Myocyte (in vitro differentiated cells): ENCODE results near the gene UBE2L3. TPM values are rescaled to one million over a fixed set of nuclear protein-coding genes. Genes with fewer than 3 reads are reported as not detected.
"Not testable (repeated sequence)": the region's sequence is repeated elsewhere in the genome, so short reads cannot be mapped to it uniquely, and the experiment has no call there.

ENCODE experiments used
- DNase-seq: peaks from one replicate; pipeline ENCODE4 v3.0.0-alpha.2; 2012; ENCODE audit warnings: low read depth
- total RNA-seq: library from RNA; depleted of rRNA; stranded (reverse); fragments of >200 nt; gene quantifications from 2 replicates; pipeline ENCODE4 v1.2.3, GENCODE V29; 2014

The UBE2L3 gene
- total RNA-seq, 1 donor from 2014 or later, result 70.4 TPM

GRCh38 chr22:21599053-21599893 lies 31.8 kb downstream of the UBE2L3 start:
- DNase-seq, result no peak

DNA sequence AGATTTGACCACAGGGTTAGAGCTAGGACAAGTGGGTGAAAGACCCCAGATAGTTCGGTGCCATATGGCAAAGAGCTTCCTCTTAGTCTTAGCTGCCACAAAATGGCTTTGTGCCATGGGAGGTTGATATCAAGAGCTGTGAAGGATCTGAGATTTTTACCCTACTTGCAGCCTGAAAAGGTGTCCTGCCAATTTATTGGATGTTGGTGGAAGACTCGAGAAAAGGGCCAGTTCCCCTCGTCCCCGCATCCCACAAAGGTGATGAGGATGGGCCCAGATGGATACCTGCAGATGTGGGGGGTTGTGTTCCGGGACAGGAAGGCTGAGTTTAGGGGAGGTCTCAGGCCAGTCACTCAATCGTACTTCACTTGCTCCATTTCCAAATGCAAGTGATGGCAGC lies 35.1 kb downstream of the UBE2L3 start:
- no peak for DNase-seq

- no peak for DNase-seq
These were observed 36.5 kb downstream of the UBE2L3 start for GRCh38 chr22:21603973-21604372.

DNA sequence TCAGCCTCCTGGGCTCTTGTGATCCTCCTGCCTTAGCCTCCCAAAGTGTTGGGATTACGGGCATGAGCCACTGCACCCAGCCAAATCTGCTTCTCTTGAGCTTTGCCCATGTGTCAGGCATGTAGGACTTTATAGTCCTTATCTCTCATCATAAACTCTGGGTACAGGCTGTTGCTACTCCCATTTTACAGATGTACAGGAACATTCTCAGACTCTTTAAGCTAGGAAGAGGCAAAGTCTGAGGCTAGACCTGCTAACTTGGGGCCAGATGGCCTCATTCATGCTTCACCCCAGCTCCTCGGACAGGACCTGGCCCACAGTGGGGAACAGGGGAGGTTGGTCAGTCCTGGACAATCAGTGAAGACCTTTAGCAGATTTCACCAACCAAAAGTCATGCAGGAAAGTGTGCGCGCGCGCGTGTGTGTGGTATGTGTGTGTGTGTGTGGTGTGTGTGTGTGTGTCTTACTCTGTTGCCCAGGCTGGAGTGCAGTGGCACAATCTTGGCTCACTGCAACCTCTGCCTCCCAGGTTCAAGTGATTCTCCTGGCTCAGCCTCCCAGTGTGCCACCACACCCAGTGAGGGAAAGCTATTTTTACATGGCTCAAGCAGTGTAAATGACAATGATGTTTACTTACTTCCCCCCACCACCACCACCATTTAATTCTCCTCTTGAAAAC lies 38.5 kb downstream of the UBE2L3 start:
- DNase-seq, result no peak

DNA sequence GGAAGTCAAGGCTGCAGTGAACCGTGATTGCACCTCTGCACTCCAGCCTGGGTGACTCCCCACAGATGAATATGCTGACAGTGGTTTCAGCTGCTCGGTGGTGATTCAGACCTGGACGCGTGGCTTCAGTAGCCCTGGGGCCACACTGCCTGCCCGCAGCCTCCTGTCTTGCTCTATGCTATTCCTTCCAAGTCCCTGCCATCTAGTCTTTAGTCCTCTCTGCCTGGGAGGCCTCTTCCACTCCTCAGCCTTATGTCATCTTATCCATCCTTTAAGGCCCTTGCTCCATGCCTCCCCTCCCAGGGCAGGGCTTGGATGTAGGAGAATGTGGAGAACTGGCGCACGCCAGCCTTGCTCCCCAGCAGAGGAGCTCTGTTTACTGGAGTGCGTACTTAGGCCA lies 39.3 kb downstream of the UBE2L3 start:
- peak; percentile 29 for DNase-seq

GRCh38 chr22:21609556-21610157 lies 42.1 kb downstream of the UBE2L3 start:
- not testable (repeated sequence) for DNase-seq

DNA sequence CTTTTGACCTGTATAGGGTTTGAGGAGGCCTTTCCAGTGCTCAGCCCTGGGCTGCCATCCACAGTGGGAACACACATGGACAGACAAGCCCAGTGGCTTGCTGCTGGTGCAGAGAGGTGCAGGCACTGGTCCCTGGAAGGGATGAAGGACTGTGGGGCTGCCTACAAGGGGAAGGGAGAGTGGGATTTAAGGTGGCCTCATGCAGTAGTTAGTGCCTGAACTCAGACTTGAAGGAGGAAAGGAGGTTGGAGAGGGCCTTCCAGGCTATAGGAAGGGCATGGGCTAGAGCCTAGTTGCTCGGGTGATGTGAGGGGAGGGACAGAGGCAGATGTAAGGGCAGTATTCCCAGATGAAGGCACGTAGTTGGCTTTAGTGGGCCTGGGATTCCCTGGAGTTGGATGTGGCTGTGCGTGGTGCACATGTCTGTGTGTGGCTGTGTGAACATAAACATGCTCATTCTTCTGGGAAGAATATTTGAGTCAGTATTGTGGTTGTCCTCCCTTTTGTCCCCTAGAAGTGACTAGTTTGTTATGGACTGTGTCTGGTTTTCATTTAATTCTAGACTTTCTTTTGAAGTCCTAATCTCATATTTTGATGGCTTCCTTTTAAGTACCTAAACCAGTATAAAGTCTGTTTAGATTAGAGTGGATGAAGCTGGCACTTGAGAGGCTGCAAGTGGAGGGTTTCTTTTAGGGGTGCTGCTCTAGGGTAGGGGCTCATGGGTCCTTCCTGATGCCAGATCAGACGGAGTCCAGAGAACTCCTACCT lies 43.9 kb downstream of the UBE2L3 start:
- no peak for DNase-seq

DNA sequence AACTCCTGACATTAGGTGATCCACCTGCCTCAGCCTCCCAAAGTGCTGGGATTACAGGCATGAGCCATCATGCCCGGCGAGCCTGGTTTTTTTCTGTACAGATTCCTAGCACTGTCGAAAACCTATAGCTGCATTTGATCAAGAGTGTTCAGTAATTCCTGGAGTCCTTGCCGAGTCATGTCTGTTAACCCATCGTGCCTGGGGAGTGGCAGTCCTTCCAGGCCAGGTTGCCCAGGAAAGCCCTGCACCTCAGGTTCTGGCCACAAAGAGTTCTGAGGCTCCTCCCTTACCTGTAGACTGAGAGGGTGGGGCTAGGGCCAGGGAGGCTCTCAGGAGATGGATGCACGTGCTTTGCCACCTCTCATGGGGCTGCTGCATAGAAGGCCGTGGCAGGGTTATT lies 45.3 kb downstream of the UBE2L3 start:
- no peak for DNase-seq

DNA sequence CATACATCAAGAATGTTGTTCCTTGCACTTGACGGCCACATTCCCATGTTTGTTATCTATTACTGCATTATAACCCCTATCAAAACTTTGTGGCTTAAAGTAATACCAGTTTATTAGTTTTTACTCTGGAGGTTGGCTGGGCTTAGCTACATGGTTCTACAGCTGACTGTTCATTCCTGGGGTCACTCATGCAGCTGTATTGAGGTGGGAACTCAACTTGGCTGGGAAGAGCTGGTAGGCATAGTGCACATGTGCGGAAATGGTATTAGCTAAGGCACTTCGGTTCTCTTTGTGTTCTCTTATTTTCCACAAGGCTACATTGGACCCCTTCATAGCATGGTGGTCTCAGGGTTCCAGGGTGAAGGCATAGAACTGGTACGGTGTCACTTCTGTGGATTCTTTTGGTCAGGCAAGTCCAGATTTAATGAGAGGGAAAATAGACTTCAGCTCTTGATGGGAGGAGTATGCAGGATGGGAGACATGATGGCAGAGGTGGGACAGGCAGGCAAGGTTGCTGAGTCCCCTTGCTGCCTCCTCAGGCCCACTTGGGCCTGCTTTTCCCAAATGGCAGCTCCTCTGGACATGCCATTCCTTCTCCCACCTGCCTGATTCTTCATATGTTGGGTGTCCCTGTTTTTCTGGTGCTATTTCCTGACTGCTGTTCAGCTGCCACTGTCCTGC lies 46.2 kb downstream of the UBE2L3 start:
- DNase-seq, result no peak

DNA sequence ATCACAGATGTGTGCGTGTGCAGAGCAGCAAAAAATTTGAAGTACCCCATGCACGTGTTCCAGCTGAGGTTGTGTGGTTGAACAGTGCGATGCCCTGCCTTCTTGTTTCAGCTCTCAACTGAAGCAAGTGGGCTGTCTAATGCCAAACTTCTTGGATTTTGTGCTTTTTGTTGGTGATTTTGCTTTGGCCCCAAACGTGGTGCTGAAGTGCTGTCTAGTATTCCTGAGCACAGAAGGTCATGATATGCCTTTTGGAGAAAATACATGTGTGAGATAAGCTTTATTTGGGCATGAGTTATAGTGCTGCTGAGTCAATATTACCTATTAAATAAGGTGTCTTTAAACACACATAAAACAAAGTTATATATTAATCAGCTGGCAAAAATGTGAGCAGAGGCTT lies 48.2 kb downstream of the UBE2L3 start:
- no peak for DNase-seq

DNA sequence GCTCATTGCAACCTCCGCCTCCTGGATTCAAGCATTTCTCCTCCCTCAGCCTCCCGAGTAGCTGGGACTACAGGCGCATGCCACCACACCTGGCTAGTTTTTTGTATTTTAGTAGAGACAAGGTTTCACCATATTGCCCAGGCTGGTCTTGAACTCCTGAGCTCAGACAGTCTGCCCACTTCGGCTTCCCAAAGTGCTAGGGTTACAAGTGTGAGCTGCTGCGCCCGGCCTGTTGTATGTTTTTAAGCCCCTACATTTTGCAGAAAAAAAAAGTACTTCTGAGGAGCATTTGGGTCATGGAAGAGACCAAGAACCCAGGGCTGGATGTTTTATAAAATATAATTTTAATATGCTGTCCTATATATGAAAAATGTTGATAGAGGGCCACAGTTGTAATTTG lies 49.8 kb downstream of the UBE2L3 start:
- not testable (repeated sequence) for DNase-seq

- no peak for DNase-seq
These were observed 53.5 kb downstream of the UBE2L3 start for GRCh38 chr22:21621025-21621424.

DNA sequence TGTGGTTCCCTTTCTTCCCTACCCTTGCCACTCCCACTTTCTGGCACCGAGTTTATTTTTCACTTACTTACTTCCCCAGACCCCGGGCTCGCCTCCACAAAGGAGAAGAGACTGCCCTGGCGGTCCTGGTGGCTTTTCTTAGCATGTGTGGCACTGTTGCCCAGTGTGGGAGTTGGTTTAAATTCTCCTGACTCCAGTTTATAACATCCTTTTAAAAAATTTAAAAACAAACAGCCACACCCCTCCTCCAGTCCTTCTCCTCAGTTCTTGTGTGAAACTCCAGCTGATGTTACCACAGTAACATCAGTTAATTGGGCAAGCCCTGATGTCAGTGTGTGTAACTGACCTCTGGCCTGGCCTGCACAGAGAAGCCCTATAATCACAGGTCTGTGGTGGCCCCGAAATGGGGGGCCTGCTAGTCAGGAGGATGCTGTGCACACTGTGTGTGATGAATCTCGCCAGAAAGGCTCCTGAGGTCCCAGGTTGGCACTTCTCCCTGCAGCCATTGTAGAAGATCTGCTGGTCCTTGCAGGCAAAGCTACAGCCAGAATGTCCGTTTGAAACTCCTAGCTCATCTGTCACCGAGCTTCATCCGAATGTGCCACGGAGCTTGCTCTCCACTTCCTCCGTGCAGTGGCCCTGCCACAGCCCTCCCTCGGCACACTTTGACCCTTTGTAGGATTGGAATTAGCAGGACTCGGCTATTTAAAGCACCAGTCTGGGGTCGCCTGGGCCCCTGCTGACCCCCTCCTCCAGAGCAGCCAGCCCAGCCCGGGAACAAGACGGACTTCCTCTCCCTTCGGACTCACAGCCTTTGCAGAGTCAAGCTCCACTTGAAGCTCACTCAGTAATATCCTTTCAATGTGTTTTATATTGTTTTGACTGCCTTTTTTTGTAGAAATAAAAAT lies 54.8 kb downstream of the UBE2L3 start:
- no peak for DNase-seq

DNA sequence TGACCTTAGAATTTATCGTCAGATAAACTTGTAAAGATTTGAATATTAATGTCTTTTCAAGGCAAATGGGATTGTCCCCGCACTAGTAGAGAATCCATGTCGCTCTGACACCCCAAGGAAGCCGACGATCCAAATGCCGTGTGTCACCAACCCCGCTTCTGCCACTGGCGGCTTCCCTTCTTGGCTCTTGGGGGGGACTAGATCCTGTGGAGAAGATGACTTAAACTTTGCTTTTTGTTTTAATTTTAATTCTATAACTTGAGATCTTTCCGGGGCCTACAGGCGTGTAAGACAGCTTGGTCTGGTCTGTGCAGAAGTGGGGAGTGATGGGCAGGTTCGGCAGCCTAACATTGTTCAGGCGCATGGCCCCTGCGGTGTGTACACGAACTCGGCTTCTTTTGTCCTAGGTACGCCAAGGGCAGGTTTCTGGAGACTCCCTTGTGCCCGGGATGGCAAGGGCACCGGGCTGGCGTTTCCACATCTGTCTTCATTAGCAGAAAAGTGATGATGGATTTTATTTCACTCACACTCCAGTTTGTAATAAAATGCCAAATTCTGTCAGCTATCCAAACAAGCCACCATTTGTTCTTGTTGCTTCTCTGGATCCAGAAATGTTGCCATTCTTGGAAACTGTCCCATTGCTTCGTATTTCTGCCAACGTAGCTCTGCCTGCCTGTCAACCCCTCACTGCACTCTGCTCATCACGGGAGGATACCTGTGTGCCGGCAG lies 55.6 kb downstream of the UBE2L3 start:
- no peak for DNase-seq

GRCh38 chr22:21623648-21623970 lies 56.1 kb downstream of the UBE2L3 start:
- DNase-seq, result no peak

DNA sequence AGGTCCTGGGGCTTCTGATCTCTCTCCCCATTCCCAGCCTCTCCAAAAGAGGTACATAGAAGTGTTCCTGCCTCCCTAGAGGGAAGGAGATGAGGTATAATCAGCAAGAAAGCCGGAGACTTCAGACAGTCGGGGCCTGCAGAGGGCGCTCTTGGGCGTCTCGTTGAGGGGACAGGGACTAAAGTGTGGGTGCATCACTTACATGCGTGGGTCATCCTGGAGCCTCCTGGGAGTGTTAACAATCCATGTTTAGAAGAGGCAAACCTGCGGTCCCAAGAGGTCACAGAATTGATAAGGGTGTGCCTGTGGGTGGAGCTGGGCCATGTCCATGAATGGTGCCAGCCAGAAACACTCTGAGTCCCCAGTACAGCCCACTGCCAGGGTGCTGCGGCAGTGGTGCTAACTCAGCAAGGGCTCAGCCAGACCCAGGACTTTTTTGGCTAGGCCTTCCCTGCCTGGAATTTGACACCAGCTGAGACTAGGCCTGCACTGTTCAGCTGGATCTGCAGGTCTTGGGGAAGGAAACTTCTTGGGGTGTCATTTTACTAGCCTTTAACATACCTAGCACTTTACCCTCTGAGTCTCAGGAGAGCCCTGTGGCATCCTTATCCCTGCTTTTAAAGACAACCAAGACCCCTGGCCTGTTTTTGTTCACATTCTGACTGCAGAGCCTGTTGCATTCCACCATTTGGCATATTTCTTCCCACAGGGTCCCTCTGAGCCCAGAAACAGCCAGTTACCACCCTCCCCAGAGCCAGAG lies 56.8 kb downstream of the UBE2L3 start:
- peak; percentile 52 for DNase-seq

DNA sequence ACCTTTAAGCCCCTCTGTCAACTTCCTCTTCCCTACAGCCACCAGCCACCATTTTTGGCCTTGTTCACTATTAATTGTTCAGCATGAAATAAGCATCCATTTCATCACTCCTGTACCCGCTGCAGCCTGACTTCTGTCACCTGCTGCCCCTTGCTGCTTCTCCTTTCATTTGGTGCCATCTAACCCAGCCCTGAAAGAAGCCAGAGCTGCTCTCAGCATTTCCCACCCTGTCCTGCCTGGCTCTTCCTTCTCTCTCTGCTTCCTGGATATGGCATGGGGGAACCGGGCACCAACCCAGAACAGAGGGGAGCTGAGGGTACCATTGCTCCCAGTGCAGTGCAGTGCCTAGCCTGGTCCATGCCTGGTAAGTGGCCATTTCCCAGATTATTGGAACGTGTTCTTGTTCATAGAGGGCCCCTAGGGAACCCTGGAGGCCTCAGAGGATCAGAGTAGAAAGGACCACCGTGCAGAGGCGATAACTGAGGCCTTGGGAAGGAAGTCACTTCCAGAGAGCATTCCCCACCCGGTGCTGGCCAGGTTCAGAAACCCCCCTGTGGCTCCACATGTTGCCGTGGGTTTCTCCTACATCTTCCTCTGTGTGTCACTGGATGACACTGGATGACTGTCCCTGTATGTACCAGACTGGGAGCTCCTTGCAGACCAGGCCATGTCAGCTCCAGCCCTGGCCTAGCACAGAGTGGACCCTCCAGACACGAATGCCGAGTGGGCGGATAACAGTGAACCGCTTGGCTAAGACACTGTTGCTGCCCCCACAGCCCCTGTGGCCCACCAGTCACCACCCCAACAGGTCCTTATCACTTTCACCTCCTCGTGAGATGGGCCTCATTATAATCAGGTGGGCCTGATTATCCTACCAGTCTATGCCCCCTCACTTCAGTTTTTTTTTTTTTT lies 57.6 kb downstream of the UBE2L3 start:
- DNase-seq, result no peak
